NCI-H526 (cell line): Measurements from ENCODE around the gene QRICH2.
"Not testable (repeated sequence)": the region's sequence is repeated elsewhere in the genome, so short reads cannot be mapped to it uniquely, and the experiment has no call there.

Experiments used
- DNase-seq, 2 experiments: peaks; one replicate each; lab custom pipeline; 2025; lab: John Stamatoyannopoulos, UW

QRICH2 gene

DNA sequence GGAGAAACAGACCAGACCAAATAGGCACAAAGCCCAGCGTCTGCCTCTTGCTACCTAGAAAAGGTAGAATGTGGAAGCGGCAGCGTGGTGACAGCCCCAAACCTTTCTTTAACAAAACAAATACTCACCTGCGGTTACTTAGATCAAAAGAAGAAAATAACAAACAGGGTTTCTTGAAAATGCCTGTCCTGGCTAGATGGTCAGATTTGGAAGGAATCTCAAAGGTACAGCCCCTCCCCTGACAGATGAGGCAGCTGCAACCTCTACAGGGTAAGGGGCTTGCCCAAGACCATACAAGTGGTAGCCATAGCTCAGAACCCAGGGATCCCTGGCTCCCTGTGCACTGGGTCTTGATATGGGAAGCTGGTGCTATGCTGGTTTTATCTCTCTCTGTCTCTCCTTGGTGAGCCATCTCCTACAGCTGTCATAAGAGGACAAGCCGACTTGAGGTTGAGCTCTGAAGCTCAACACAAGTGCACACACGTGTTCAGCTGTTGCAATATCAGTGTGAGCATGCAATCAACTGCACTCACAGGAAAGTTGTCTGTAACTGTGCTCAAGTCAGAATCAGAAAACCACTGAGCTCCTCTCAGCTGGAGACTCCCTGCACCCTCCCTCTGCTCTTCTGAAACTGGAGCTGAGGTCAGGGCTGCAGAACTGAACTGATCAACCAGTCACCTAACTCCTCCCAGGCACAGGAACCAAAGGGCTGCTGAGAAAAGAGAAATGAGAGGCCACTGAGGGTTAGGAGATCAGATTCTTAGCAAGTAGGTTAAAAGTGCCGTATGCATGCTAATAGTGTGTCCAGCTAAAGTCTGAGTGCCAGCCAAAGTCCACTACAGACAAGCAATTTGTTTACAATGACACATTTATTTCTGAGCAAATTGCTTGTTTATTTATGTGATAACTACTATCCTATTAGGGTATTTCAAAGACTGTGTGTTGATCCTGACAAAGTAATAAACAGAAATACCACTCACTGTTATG is 61.7 kb downstream of the QRICH2 start:
- no peak for DNase-seq

DNA sequence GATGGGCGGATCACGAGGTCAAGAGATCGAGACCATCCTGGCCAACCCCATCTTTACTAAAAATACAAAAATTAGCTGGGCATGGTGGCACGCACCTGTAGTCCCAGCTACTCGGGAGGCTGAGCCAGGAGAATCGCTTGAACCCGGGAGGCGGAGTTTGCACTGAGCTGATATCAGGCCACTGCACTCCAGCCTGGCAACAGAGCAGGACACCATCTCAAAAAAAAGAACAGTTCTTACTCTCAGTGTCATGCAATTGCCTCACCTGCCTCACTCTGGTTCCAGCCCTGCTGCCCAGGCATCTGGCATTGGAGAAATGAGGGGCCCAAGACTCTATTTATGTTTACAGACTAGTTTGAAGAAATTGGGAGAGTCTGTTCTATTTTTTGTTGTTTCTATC is 63.4 kb downstream of the QRICH2 start:
- not testable (repeated sequence) for DNase-seq

DNA sequence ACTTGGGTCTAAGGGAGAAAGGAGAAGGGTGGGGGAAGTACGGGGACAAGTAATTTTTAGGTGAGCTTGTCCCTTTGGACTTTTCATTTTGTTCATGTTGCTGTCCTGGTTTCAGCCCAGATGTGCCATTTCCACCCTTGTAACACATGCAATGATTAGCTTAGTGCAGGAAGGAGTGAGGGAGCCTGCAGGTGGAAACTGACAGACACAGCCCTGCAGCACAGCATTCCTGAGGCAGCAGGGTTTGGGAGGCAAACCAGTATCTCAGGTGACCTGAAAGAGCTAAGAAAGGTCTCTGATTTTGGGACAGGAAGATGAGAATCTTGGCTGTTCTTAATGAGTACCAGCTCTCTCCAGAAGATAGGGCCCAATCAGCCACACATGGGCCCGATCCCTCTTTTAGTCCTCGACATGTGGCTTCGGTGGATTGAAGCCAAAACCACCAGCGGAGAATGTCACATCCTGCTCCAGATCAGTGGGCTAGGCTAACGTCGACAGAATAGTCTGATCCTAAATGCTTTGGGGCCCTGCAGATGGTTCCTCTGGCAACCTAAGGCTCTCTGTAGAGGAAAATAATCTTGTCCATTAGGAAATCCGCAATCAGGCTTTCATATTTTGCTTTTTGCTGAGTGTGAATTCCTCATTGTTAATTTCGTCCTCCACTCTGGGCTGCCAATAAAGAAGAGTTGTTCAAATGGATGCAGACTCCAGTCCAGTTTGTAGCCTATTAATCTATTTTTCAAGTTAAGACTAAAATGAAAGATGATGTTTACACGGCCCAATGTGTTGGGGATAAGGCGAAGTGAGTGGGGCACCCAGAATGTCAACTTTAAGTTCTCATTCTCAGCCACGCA is 64.0 kb downstream of the QRICH2 start:
- peak in 1 of 2 experiments; percentile 56 for DNase-seq

DNA sequence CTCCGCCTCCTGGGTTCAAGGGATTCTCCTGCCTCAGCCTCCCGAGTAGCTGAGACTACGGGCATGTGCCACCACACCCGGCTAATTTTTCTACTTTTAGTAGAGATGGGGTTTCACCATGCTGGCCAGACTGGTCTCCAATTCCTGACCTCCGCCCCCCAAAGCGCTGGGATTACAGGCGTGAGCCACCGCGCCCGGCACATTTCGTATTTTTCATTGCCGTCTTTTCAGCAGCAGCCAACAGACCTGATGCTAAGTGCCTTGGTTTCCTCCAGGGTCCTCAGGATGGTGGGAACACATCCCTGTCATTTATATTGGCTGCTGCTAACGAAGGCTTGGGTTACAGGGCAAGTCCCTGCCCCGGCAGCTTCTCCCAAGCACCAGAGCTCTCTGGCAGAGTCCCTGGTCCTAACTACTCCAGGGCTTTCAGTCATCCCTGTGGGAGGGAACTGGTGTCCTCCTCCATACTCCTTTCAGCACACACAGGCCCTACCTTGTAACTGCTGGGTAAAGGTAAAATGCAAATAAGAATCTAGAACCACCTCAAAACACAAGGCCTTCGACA is 66.3 kb downstream of the QRICH2 start:
- DNase-seq = no peak

DNA sequence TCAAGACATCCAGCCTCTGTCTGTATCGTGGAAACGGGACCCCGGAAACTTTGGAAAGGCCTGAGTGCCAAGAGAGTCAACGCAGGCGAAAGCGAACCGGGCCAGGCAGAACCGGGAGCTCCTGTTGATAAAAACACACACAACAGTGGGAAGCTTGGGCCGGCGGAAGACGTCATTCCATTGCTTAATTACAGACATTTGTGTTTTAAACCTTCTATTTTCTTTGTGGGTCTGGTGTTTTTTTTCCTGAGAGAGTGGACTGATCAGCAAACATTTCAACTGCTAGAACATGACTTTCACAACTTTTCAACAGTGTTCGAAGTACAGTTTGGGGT is 66.9 kb downstream of the QRICH2 start:
- DNase-seq = no peak

DNA sequence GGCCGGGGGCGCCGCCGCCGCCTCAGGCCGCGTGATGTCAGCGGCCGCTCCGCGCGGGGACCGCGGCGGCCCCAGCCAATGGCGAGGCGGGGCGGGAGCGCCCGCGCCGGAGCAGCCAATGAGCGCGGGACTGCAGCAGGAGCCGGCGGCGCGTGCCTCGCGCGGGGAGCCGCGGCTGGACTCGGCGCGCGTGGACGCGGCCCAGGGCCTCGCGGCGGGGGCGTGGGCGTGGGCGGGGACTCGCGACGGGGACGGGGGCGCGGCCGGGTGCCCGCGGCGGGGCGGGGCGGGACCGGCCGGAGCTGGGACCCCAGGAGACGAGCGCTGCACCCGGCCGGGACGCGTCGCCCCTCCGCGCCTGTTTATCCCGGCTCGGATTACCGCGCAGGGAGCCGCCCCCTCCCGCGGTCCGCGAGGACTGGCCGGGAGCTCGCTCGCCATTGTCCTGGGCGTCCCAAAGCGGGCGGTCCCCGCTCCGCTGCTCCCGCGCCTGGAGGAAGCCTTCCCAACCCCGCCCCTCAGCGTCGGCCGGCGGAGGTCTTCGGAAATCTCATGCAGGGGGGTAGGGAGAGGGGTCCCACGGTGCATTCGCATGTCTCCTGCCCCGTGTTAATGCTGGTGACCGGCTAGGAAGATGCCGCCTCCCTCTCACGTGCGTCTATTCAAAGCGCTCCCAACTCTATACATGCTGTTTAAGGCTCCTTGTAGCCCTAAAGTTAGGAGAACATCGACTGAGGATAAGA is 67.4 kb downstream of the QRICH2 start, which contains the start of gene RNF157:
Gene RNF157, minus strand, starts transcription at position 33 of the 743 bp plus-strand sequence. CDS start 253 bp downstream, outside the sequence.
- peak in 1 of 2 experiments; percentile 58 for DNase-seq

DNA sequence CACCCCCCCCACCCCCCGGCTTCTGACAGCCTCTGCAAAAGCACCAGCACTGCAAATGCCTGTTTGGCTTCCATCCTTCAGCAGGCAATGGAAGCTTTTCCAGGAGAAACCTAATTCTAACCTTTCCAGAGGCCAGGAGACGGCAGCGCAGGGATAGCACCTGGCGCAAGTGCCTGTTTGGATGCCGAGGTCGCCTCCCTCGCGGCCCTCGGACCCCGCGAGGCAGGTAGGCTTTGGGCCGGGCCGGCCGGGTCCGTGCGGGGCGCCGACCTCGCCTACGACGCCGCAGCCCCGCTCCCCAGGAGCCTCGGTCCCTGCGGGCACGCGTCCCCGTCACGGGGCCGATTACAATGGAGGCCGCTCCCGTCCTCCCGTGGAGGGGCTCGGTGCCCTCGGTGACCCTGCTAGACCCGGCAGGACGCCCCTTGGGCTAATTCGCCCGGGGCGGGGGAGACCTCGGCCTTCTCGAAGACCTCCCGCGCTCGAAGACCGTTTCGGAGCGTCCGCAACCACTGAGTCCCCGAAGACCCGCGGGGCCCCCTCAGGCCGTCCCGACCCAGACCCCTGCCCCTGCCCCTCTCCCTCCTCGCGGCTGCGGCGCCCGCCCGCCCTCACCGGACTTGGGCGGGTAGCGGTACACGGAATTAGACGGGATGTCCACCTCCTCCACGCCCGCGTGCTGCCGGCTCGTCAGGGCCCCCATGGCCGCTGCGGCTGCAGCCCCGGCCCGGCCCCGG is 68.4 kb downstream of the QRICH2 start:
- peak in 1 of 2 experiments; percentile 23 for DNase-seq

DNA sequence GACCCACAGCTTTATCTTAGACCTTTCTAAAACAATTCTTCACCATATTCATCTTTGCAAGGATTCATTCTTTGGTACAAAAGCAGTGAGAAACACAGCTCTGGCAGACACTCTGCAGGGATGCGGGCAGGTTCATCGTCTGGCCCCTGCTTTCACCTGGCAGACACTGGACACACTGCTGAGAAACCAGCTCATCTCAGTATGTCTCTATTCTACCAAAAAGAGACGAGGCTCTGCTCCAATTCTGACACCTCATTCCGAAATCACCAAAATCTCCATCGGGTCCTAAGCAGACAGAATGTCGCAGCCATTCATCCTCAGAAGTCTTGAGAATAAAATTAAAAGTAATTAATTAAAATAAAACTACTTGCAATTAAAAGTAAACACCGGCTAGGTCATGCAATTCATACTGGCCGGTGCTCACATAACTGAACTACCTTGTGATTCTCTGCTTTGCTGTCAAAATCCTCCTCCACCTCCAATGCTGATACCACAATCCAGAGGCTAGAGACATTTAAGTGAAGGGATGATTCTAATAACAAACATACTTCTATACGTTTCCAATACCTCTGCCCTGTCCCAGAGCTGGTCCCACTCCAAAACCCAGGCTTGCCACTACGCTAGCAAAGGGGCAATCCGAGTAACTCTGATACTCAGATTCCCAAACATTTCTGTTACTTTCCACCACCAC is 69.1 kb downstream of the QRICH2 start:
- no peak for DNase-seq

DNA sequence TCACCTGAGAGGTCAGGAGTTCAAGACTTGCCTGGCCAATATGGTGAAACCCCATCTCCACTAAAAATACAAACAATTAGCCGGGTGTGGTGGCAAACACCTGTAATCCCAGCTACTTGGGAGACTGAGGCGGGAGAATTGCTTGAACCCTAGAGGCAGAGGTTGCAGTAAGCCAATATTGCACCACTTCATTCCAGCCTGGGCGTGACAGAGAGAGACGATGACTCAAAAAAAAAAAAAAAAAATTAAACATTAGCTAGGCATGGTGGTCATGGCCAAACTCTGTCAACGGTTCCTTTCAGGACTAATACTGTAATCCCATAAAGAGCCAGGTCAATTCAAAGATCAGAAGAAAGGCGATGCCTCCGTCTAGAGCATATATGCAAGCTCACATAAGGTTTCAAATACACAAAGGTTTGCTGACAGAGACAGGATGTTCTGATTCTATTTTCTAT is 70.2 kb downstream of the QRICH2 start:
- no peak for DNase-seq

DNA sequence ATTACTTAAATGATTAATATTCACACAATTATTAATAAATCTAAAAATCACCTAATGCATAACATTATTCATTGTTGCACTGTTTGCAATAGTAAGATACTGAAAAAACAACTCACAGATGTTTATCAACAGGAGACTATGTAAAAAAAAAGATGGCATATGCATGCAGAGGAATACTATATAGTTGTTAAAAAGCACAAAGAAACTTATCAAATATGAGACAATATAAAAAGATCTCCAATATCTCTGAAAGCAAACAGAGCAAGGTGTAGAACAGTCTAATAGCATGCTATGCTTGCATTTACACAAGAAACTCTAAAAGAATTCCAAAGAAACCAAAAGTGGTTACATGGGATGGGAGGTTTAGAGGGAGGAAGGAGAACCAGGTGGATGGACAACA is 71.5 kb downstream of the QRICH2 start:
- DNase-seq = no peak

DNA sequence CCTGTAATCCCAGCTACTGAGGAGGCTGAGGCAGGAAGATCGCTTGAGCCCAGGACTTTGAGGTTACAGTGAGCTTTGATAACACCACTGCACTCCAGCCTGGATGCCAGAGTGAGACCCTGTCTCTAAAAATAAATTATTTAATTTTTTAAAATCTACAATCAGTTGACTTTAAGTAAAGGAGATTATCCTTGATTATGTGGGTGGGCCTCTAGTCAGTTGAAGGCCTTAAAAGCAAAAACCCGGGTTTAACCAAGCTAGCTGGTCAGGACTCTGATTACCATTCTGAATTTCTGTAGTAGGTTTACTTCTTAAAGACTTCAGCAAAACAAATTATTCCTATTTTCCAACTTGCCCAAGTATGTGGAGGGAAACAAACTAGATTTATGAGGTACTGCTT is 72.2 kb downstream of the QRICH2 start:
- DNase-seq = no peak

DNA sequence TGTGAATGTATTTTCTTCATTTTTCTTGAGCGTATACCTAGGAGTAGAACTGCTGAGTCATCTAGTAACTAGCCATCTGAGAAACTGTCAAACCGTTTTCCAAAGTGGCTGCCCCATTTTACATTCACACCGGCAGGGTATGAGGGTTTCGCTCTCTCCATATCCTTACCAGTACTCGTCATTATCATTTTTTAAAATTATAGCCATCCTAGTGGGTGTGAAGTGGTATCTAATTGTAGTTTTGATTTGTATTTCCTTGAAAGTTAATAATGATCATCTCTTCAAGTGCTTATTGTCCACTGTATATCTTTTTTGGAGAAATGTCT is 73.8 kb downstream of the QRICH2 start:
- no peak for DNase-seq

DNA sequence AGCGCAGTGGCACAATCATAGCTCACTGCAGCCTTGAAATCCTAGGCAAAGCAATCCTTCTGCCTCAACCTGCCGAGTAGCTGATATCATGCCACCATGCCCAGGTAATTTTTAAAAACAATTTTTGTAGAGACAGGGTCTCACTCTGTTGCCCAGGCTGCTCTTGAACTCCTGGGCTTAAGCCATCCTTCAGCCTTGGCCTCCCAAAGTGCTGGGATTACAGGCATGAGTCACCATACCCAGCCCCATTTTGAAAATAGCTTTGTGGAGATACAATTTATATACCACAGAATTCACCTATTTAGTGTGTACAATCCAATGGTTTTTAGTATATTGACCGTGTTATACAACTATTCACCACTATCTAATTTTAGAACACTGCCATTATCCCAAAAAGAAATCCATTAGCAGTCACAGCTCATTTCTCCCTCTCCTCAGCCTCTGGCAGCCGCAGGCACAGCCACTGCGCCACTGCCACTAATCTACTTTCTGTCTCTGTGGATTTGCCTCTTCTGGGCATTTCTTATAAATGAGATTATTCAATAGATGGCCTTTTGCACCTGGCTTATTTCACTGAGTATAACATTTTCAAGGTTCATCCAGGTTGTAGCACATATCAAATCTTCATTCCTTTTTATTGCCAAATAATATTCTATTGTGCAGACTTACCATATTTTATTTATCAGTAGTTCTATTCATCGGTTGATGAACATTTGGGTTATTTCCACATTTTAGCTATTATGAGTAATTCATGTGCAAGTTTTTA is 74.3 kb downstream of the QRICH2 start:
- DNase-seq = no peak

DNA sequence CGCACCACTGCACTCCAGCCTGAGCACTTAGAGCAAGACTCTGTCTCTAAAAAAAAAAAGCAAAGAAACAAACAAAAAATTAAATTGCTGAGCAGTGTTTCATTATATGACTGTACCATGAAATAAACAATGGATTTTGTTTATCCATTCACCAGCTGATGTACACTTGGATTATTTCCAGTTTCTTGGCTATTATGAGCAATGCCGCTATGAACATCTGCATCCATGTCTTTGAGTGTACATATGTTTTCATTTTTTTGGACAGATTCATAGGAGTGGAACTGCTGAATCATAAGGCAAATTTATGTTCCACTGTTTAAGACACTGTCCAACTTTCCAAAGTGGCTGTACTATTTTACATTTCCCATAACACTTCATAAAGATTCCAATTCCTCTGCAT is 75.7 kb downstream of the QRICH2 start:
- no peak for DNase-seq

DNA sequence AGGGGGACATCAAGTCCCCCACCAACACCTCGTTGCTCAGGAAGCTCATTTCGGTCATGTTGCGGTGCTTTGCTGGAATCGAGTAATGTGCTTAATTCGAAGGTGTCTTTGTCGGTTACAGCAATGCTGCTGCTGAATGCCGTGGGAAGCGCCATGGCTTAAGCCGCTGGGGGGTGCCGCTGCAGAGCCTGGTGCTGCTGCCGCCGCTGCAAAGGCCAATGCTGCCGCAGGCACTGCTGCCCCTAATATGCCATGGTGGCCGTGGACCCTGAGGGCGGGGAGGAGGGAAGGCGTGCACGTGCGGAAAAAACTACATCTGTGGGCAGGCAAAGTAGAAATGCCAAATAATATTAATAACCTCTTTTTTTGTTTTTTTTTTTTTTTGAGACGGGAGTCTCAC is 81.3 kb downstream of the QRICH2 start:
- DNase-seq = not testable (repeated sequence)

DNA sequence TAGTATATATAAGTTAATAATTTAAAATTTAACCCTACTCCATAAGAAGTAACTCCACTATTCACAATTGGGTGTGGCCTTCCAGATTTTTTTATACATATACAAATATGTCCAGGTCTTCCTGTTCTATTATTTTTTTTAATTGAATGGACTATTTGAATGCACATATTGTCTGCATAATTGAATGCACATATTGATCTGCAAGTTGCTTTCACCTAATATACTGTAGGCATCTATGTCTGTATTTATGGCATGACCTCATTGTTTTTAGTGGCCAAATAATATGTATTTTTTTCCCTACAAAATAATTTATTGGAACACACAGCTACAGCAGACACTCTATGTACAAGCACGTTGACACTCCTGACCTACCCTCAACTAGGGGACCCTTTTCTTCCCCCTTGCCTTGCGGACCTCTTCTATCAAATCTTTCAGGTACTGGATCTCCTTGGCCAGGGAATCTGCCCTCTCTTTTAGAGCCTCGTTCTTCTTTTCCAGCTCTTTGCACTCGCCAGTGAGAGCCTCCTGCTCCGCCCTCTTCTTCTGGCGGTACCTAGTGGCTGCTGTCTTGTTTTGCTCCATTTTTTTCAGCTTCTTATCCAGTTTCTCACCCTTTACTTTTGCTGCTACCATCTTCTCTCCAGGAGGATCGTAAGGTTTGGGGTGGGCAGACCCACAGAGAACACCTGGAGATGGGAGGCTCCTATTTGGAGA is 82.5 kb downstream of the QRICH2 start:
- not testable (repeated sequence) for DNase-seq
